Activated T-cell treated with anti-CD3 and anti-CD28 coated beads, Interleukin-2, amount 50 U/mL, for 48 hours (primary cell): ENCODE measurements around the gene FAM193A.
A peak's percentile ranks its signal among the peaks of the same experiment; 100 is the strongest.
"Not testable (repeated sequence)": the region's sequence is repeated elsewhere in the genome, so short reads cannot be mapped to it uniquely, and the experiment has no call there.

ENCODE experiments used
- DNase-seq, 2 experiments: peaks; one replicate each; pipeline ENCODE4 v3.0.0-alpha.2; 2020

Gene FAM193A

GRCh38 chr4:2695346-2696060 lies 159.1 kb downstream of the FAM193A start:
- no peak for DNase-seq

- DNase-seq, result no peak
These were observed 160.0 kb downstream of the FAM193A start for GRCh38 chr4:2696423-2696822.

- DNase-seq, result no peak
These were observed 161.6 kb downstream of the FAM193A start for GRCh38 chr4:2697995-2698414.

- no peak for DNase-seq
These were observed 162.1 kb downstream of the FAM193A start for GRCh38 chr4:2698504-2698903.

- DNase-seq, result peak in 1 of 2 experiments; percentile 4
These were observed 162.6 kb downstream of the FAM193A start for GRCh38 chr4:2698951-2699505.

GRCh38 chr4:2699534-2699933 lies 163.1 kb downstream of the FAM193A start:
- peak in 1 of 2 experiments; percentile 3 for DNase-seq

- DNase-seq, result peak in 1 of 2 experiments; percentile 5
These were observed 163.6 kb downstream of the FAM193A start for GRCh38 chr4:2700031-2700430.

- no peak for DNase-seq
These were observed 165.9 kb downstream of the FAM193A start for GRCh38 chr4:2702361-2702760.

- no peak for DNase-seq
These were observed 166.3 kb downstream of the FAM193A start for GRCh38 chr4:2702770-2703169.

- DNase-seq, result no peak
These were observed 175.9 kb downstream of the FAM193A start for GRCh38 chr4:2712261-2712842.

- no peak for DNase-seq
These were observed 176.9 kb downstream of the FAM193A start for GRCh38 chr4:2713337-2713736.

- DNase-seq, result peak; percentile 36 to 46
These were observed 177.8 kb downstream of the FAM193A start for GRCh38 chr4:2714061-2714770.

GRCh38 chr4:2714918-2715317 lies 178.5 kb downstream of the FAM193A start:
- no peak for DNase-seq

GRCh38 chr4:2715426-2715825 lies 179.0 kb downstream of the FAM193A start:
- no peak for DNase-seq

GRCh38 chr4:2716236-2716635 lies 179.8 kb downstream of the FAM193A start:
- DNase-seq, result no peak

GRCh38 chr4:2721586-2721985 lies 185.1 kb downstream of the FAM193A start:
- no peak for DNase-seq

- DNase-seq, result no peak
These were observed 185.6 kb downstream of the FAM193A start for GRCh38 chr4:2722033-2722432.

- no peak for DNase-seq
These were observed 187.3 kb downstream of the FAM193A start for GRCh38 chr4:2723751-2724150.

- no peak for DNase-seq
These were observed 188.9 kb downstream of the FAM193A start for GRCh38 chr4:2725380-2725779.

- DNase-seq, result not testable (repeated sequence)
These were observed 190.4 kb downstream of the FAM193A start for GRCh38 chr4:2726881-2727280.

- DNase-seq, result no peak
These were observed 191.8 kb downstream of the FAM193A start for GRCh38 chr4:2728221-2728620.

- DNase-seq, result no peak
These were observed 192.5 kb downstream of the FAM193A start for GRCh38 chr4:2728806-2729532.

GRCh38 chr4:2729533-2729875 lies 193.1 kb downstream of the FAM193A start:
- no peak for DNase-seq
